Keratinocyte (primary cell): Measurements from ENCODE around the gene RAB40A. TPM values are rescaled to one million over a fixed set of nuclear protein-coding genes. Genes with fewer than 3 reads are reported as not detected.

Experiments used
- DNase-seq: peaks from one replicate; pipeline ENCODE4 v3.0.0-alpha.2; 2011; ENCODE audit warnings: low read depth, missing footprints, low spot score
- FAIRE-seq: peaks from 2 replicates; lab custom pipeline; 2011; peaks lifted over from hg19 to GRCh38; lab: Jason Lieb, UNC
- H2AFZ ChIP-seq: 2 replicates; pipeline ENCODE4 v1.6.0; 2012; ENCODE audit warnings: low read length, control low read depth, inconsistent platforms; ENCODE audit not compliant: control insufficient read depth
- H3K27ac ChIP-seq: 2 replicates; pipeline ENCODE4 v1.5.1; 2011; ENCODE audit warnings: low read length; ENCODE audit not compliant: control insufficient read depth, insufficient read depth
- H3K27me3 ChIP-seq: 3 replicates; pipeline ENCODE4 v1.6.0; 2011; ENCODE audit warnings: low read length; ENCODE audit not compliant: control insufficient read depth, insufficient read depth; ENCODE audit errors: extremely low read depth
- H3K36me3 ChIP-seq, 2 experiments: 2 replicates in 1 of 2; 3 replicates in 1 of 2; pipeline ENCODE4 v1.5.1; 2011; ENCODE audit warnings: low read length in 2 of 2, mild to moderate bottlenecking in 1 of 2; ENCODE audit not compliant: control insufficient read depth in 2 of 2, insufficient read depth in 2 of 2; ENCODE audit errors: extremely low read depth in 1 of 2
- H3K4me1 ChIP-seq: 3 replicates; pipeline ENCODE4 v1.5.1; 2011; ENCODE audit warnings: low read length; ENCODE audit not compliant: control insufficient read depth, insufficient read depth; ENCODE audit errors: extremely low read depth
- H3K4me2 ChIP-seq: 3 replicates; pipeline ENCODE4 v1.6.0; 2011; ENCODE audit warnings: low read depth, low read length; ENCODE audit not compliant: control insufficient read depth, insufficient read depth; ENCODE audit errors: extremely low read depth
- H3K4me3 ChIP-seq, 3 experiments: fragments of 200-600 bp in 1 of 3; sonication (generic) in 1 of 3; 2 replicates in 2 of 3; 3 replicates in 1 of 3; pipeline ENCODE4 v1.5.1; 2011 to 2016; ENCODE audit warnings: low read length in 3 of 3, mild to moderate bottlenecking in 3 of 3, control low read depth in 2 of 3, inconsistent platforms in 1 of 3, low read depth in 1 of 3, mixed read lengths in 1 of 3, mixed run types in 1 of 3, moderate library complexity in 1 of 3; ENCODE audit not compliant: control insufficient read depth in 2 of 3, insufficient read depth in 2 of 3; ENCODE audit errors: extremely low read depth in 1 of 3
- H3K79me2 ChIP-seq: 2 replicates; pipeline ENCODE4 v1.6.0; 2012; ENCODE audit warnings: low read length; ENCODE audit not compliant: control insufficient read depth, insufficient read depth
- H3K9ac ChIP-seq: 3 replicates; pipeline ENCODE4 v1.6.0; 2011; ENCODE audit warnings: low read length; ENCODE audit not compliant: control insufficient read depth, insufficient read depth; ENCODE audit errors: extremely low read depth
- H3K9me1 ChIP-seq: 3 replicates; pipeline ENCODE4 v1.6.0; 2011; ENCODE audit warnings: low read length; ENCODE audit not compliant: control insufficient read depth, insufficient read depth; ENCODE audit errors: extremely low read depth
- H3K9me3 ChIP-seq: 2 replicates; pipeline ENCODE4 v1.5.1; 2012; ENCODE audit warnings: low read depth, low read length; ENCODE audit not compliant: control insufficient read depth
- H4K20me1 ChIP-seq: 3 replicates; pipeline ENCODE4 v1.6.0; 2011; ENCODE audit warnings: low read length; ENCODE audit not compliant: control insufficient read depth, insufficient read depth; ENCODE audit errors: extremely low read depth
- EZH2 ChIP-seq: IDR thresholded peaks from one replicate; pipeline ENCODE4 v1.6.1; 2012; ENCODE audit warnings: inconsistent platforms, mild to moderate bottlenecking, low read length, moderate library complexity
- dilution Hi-C: fragments of 300-500 bp; cut with MboI; formaldehyde crosslinking; loops from one replicate; pipeline ENCODE4 v1.7.0; 2020; ENCODE audit warnings: low sequenced_read_pairs; ENCODE audit not compliant: extremely low pct_ligation_motif_present
- polyA plus RNA-seq, 5 experiments: library from polyadenylated mRNA; depleted of rRNA in 3 of 5; stranded (reverse) in 3 of 5; stranded (forward) in 1 of 5; unstranded in 1 of 5; fragments of >200 nt; gene quantifications; 1 replicate in 1 of 5; 2 replicates in 3 of 5; 3 replicates in 1 of 5; pipeline versions ENCODE4 v1.2.1 to v1.2.3, GENCODE V29; 2011 to 2012; ENCODE audit warnings: missing spikeins in 2 of 5, low read depth in 1 of 5, low replicate concordance in 1 of 5
- TF ChIP-seq, protein P1 (sequence below), 3 experiments: IDR thresholded peaks in 1 of 3; conservative IDR thresholded peaks in 1 of 3; optimal IDR thresholded peaks in 1 of 3; 2 replicates in 2 of 3; 3 replicates in 1 of 3; pipeline versions ENCODE3 to v1.5.1; 2011; ENCODE audit warnings: low read length in 3 of 3, mild to moderate bottlenecking in 3 of 3, moderate library complexity in 2 of 3, control low read depth in 1 of 3, inconsistent platforms in 1 of 3; ENCODE audit not compliant: insufficient read depth in 2 of 3; ENCODE audit errors: extremely low read depth in 1 of 3

The RAB40A gene
- polyA plus RNA-seq, 1 donor (not counting 4 experiments of a cell fraction or from before 2014, with no cell fraction given) = 0.33 TPM

DNA sequence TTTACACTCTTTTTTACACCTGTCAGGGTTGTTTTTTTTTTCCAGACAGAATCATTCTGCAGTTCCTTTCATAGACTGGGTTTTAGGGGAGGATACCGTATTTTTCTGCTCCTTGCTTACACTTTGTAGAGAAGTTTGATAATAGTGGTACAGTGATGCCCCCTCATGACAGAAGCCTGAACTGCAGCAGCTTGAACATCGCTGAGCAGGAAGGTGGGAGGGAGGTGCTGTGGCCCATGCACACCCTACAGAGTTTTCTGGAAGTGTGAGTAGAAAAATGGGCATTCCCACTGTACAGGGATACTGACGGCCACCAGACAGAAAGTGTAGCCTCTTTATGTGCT is 54.5 kb downstream of the RAB40A start:
- H3K4me3 ChIP-seq = peak overlapping the region in 2 of 3 experiments; percentile 27 to 47
- no peak for DNase-seq
- dilution Hi-C loops = no loop called here
- no peak overlapping the region for H3K9ac ChIP-seq
- H3K4me2 ChIP-seq = peak overlapping the region; percentile 70
- H4K20me1 ChIP-seq = no peaks in the 10 kb centered on the region
- peak; percentile 78 for FAIRE-seq
- TF ChIP-seq EZH2 = no peak
- TF ChIP-seq, protein P1, sequence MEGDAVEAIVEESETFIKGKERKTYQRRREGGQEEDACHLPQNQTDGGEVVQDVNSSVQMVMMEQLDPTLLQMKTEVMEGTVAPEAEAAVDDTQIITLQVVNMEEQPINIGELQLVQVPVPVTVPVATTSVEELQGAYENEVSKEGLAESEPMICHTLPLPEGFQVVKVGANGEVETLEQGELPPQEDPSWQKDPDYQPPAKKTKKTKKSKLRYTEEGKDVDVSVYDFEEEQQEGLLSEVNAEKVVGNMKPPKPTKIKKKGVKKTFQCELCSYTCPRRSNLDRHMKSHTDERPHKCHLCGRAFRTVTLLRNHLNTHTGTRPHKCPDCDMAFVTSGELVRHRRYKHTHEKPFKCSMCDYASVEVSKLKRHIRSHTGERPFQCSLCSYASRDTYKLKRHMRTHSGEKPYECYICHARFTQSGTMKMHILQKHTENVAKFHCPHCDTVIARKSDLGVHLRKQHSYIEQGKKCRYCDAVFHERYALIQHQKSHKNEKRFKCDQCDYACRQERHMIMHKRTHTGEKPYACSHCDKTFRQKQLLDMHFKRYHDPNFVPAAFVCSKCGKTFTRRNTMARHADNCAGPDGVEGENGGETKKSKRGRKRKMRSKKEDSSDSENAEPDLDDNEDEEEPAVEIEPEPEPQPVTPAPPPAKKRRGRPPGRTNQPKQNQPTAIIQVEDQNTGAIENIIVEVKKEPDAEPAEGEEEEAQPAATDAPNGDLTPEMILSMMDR (optimal IDR thresholded peaks at IDR 0.05 in 1 of 3, IDR thresholded peaks at IDR 0.05 in 1 of 3, conservative IDR thresholded peaks at IDR 0.05 in 1 of 3; ENCODE audit: extremely low read depth in 1 of 3, insufficient read depth in 2 of 3, low read length in 3 of 3) = peak; percentile 71 to 87 (median 84)
- H3K9me3 ChIP-seq = no peaks in the 10 kb centered on the region
- no peaks in the 10 kb centered on the region for H3K4me1 ChIP-seq
- H3K27ac ChIP-seq = no peak overlapping the region
- no peaks in the 10 kb centered on the region for H3K9me1 ChIP-seq
- H2AFZ ChIP-seq = peak overlapping the region; percentile 39
- H3K27me3 ChIP-seq = no peaks in the 10 kb centered on the region
- no peaks in the 10 kb centered on the region for H3K36me3 ChIP-seq
- H3K79me2 ChIP-seq = no peaks in the 10 kb centered on the region

DNA sequence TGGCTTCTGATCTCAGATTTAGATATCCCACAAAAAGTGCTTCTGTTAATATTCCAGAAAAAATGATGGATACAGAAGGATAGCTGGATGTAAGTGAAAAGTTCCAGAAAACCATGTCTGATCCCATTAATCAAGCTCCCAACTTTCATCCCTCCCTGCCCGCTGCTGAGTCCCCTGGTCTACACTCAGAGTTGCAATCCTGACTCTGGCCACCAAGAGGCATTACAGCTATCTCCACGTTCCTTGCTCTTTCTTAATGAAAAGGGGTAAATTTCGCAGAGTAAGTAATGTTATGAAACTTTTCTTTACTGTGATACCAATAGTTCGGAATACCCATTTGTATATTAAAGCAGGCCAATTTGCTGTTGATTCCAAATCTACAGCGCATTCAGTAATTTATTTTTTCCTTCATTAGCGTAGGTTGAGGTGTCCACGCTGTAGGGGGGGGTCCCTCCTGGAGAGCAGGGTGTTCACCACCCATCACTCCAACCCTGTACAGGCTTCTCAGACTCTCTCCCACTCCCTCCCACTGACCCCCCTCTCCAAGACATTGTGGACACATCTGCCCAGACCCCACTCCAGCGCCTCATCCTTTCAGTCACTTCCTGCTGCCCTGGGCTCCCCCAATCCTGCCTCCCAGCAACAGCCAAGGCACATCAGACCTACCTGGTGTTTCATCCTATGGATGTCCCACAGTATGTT is 55.1 kb downstream of the RAB40A start:
- H3K4me3 ChIP-seq = peak overlapping the region in 2 of 3 experiments; percentile 27 to 47
- H3K27me3 ChIP-seq = no peaks in the 10 kb centered on the region
- H3K27ac ChIP-seq = no peak overlapping the region
- no peaks in the 10 kb centered on the region for H3K36me3 ChIP-seq
- H4K20me1 ChIP-seq = no peaks in the 10 kb centered on the region
- no peaks in the 10 kb centered on the region for H3K9me3 ChIP-seq
- H2AFZ ChIP-seq = peak overlapping the region; percentile 39
- no peak for TF ChIP-seq EZH2
- TF ChIP-seq, protein P1 (optimal IDR thresholded peaks at IDR 0.05 in 1 of 3, IDR thresholded peaks at IDR 0.05 in 1 of 3, conservative IDR thresholded peaks at IDR 0.05 in 1 of 3; ENCODE audit: extremely low read depth in 1 of 3, insufficient read depth in 2 of 3, low read length in 3 of 3) = peak; percentile 22 to 57 (median 51)
- H3K4me1 ChIP-seq = no peaks in the 10 kb centered on the region
- no peak for DNase-seq
- no peaks in the 10 kb centered on the region for H3K79me2 ChIP-seq
- no peak for FAIRE-seq
- peak overlapping the region; percentile 70 for H3K4me2 ChIP-seq
- dilution Hi-C loops = no loop called here
- no peak overlapping the region for H3K9ac ChIP-seq
- H3K9me1 ChIP-seq = no peaks in the 10 kb centered on the region
